MCF 10A (cell line): ENCODE measurements around the gene BAHD1. TPM values are rescaled to one million over a fixed set of nuclear protein-coding genes. Genes with fewer than 3 reads are reported as not detected.
A peak's percentile ranks its signal among the peaks of the same experiment; 100 is the strongest.

ENCODE experiments used
- BruUV-seq: library from RNA; stranded (reverse); fragments of 400-500 nt; replicated peaks from 2 replicates; lab custom pipeline; 2021; lab: Mats Ljungman, UMichigan
- CTCF ChIA-PET: fragments of 300-600 bp; sonication (Branson Sonifier 250); formaldehyde crosslinking; extraction: SDS; loops from one replicate; lab custom pipeline; 2021; ENCODE audit warnings: antibody characterized with exemption, inconsistent platforms; lab: Yijun Ruan, JAX
- POLR2A ChIA-PET: fragments of 300-600, 350-650 bp; sonication (Branson Sonifier 250); formaldehyde crosslinking; extraction: SDS; loops from one replicate; lab custom pipeline; 2020; ENCODE audit warnings: antibody characterized with exemption, inconsistent platforms; lab: Yijun Ruan, JAX
- DNase-seq: peaks from one replicate; pipeline ENCODE4 v3.0.0-alpha.2; 2018; ENCODE audit not compliant: unreplicated experiment
- H3K27ac Mint-ChIP-seq: one replicate; pipeline ENCODE4 v1.8.0; 2022; ENCODE audit warnings: mild to moderate bottlenecking, low read depth, mixed read lengths; ENCODE audit not compliant: unreplicated experiment
- H3K27me3 Mint-ChIP-seq: one replicate; pipeline ENCODE4 v1.8.0; 2022; ENCODE audit warnings: mixed read lengths; ENCODE audit not compliant: insufficient read depth, unreplicated experiment
- H3K36me3 Mint-ChIP-seq: one replicate; pipeline ENCODE4 v1.8.0; 2022; ENCODE audit warnings: mild to moderate bottlenecking, moderate library complexity, mixed read lengths; ENCODE audit not compliant: insufficient read depth, unreplicated experiment
- H3K4me1 Mint-ChIP-seq: one replicate; pipeline ENCODE4 v1.8.0; 2022; ENCODE audit warnings: mixed read lengths; ENCODE audit not compliant: insufficient read depth, unreplicated experiment
- H3K4me3 Mint-ChIP-seq: one replicate; pipeline ENCODE4 v1.8.0; 2022; ENCODE audit warnings: mild to moderate bottlenecking, moderate library complexity, mixed read lengths; ENCODE audit not compliant: unreplicated experiment
- H3K9me3 Mint-ChIP-seq: one replicate; pipeline ENCODE4 v1.8.0; 2022; ENCODE audit warnings: mixed read lengths; ENCODE audit not compliant: unreplicated experiment
- CTCF ChIP-seq: fragments of 200-600 bp; IDR thresholded peaks from one replicate; pipeline ENCODE4 v1.8.0; 2022; ENCODE audit warnings: antibody characterized with exemption, mild to moderate bottlenecking; ENCODE audit not compliant: unreplicated experiment
- intact Hi-C: fragments of 100-400 bp; cut with micrococcal nuclease; formaldehyde crosslinking; loops from 2 replicates; pipeline ENCODE4 v1.14.1; 2022
- total RNA-seq: library from RNA; stranded (reverse); gene quantifications from 2 replicates; pipeline ENCODE4 v1.2.3, GENCODE V29; 2022

Gene BAHD1
- total RNA-seq, 1 experiment from 2014 or later: 14.9 TPM

- peaks cover 7% of the 10 kb centered on the region for H3K4me1 Mint-ChIP-seq
- DNase-seq: no peak
- no peak overlapping the region for H3K4me3 Mint-ChIP-seq
- BruUV-seq: no TSS peak
- intact Hi-C loops: no loop called here
- TF ChIP-seq CTCF: no peak
- H3K9me3 Mint-ChIP-seq: no peaks in the 10 kb centered on the region
- no peaks in the 10 kb centered on the region for H3K27me3 Mint-ChIP-seq
- no peak overlapping the region for H3K27ac Mint-ChIP-seq
- H3K36me3 Mint-ChIP-seq: peaks cover 7% of the 10 kb centered on the region
- ChIA-PET CTCF (interaction anchor here (0.6 kb wide), 1 partner anchor 29 kb away, joined by 3 read pairs; no protein-coding TSS in a partner anchor), POLR2A (interaction anchor here (0.6 to 1.4 kb wide), 6 partner anchors 20 to 201 kb away, joined by 3 to 4 read pairs (median 4); partner anchors contain the start of gene CCDC32)
These were observed 37.0 kb downstream of the BAHD1 start for GRCh38 chr15:40477642-40478327.

- intact Hi-C loops: no loop called here
- TF ChIP-seq CTCF: no peak
- no peak overlapping the region for H3K27ac Mint-ChIP-seq
- H3K9me3 Mint-ChIP-seq: no peaks in the 10 kb centered on the region
- POLR2A ChIA-PET: interaction anchor here (1.3 kb wide), 1 partner anchor 19 kb away, joined by 3 read pairs; no protein-coding TSS in a partner anchor
- DNase-seq: no peak
- H3K4me1 Mint-ChIP-seq: peaks cover 7% of the 10 kb centered on the region
- BruUV-seq: no TSS peak
- peaks cover 7% of the 10 kb centered on the region for H3K36me3 Mint-ChIP-seq
- CTCF ChIA-PET: no interaction called here
- H3K4me3 Mint-ChIP-seq: no peak overlapping the region
- no peaks in the 10 kb centered on the region for H3K27me3 Mint-ChIP-seq
These were observed 38.3 kb downstream of the BAHD1 start for GRCh38 chr15:40479024-40479423.

GRCh38 chr15:40481341-40482074 is 40.8 kb downstream of the BAHD1 start:
- H3K27me3 Mint-ChIP-seq: no peaks in the 10 kb centered on the region
- DNase-seq: peak; percentile 26
- no peak for TF ChIP-seq CTCF
- H3K27ac Mint-ChIP-seq: no peak overlapping the region
- intact Hi-C loops: no loop called here
- ChIA-PET POLR2A (no interaction called here), CTCF (interaction anchor here (0.9 kb wide), 1 partner anchor 72 kb away, joined by 3 read pairs; no protein-coding TSS in a partner anchor)
- no peaks in the 10 kb centered on the region for H3K36me3 Mint-ChIP-seq
- H3K9me3 Mint-ChIP-seq: no peaks in the 10 kb centered on the region
- H3K4me1 Mint-ChIP-seq: peaks cover 7% of the 10 kb centered on the region
- no TSS peak for BruUV-seq
- H3K4me3 Mint-ChIP-seq: no peak overlapping the region

GRCh38 chr15:40483919-40484318 is 43.2 kb downstream of the BAHD1 start:
- CTCF ChIA-PET: interaction anchor here (0.6 kb wide), 1 partner anchor 394 kb away, joined by 3 read pairs; no protein-coding TSS in a partner anchor
- no peak overlapping the region for H3K4me3 Mint-ChIP-seq
- TF ChIP-seq CTCF: no peak
- no peaks in the 10 kb centered on the region for H3K36me3 Mint-ChIP-seq
- H3K27me3 Mint-ChIP-seq: no peaks in the 10 kb centered on the region
- intact Hi-C loops: no loop called here
- no TSS peak for BruUV-seq
- POLR2A ChIA-PET: no interaction called here
- no peaks in the 10 kb centered on the region for H3K9me3 Mint-ChIP-seq
- no peak for DNase-seq
- H3K27ac Mint-ChIP-seq: no peak overlapping the region
- H3K4me1 Mint-ChIP-seq: no peaks in the 10 kb centered on the region
